Prostate gland (tissue), 2 donors: Measurements from ENCODE around the gene MEIS2.

ENCODE experiments used
- POLR2A ChIP-seq: fragments of 450-650 bp; IDR thresholded peaks from one replicate; pipeline ENCODE4 v1.6.1; 2016; ENCODE audit warnings: antibody characterized with exemption, mild to moderate bottlenecking
- POLR2AphosphoS5 ChIP-seq: sonication (generic); formaldehyde crosslinking; IDR thresholded peaks from one replicate; pipeline ENCODE4 v1.6.1; 2017; ENCODE audit warnings: antibody characterized with exemption
- TF ChIP-seq, protein P1 (sequence below), 4 experiments: fragments of 200-600 bp in 2 of 4; fragments of 450-650 bp in 2 of 4; sonication (generic) in 2 of 4; IDR thresholded peaks; 1 replicate in 3 of 4; 2 replicates in 1 of 4; pipeline ENCODE4 v1.5.1; 2016 to 2019; ENCODE audit warnings: antibody characterized with exemption in 4 of 4, mild to moderate bottlenecking in 2 of 4, moderate library complexity in 2 of 4

DNA sequence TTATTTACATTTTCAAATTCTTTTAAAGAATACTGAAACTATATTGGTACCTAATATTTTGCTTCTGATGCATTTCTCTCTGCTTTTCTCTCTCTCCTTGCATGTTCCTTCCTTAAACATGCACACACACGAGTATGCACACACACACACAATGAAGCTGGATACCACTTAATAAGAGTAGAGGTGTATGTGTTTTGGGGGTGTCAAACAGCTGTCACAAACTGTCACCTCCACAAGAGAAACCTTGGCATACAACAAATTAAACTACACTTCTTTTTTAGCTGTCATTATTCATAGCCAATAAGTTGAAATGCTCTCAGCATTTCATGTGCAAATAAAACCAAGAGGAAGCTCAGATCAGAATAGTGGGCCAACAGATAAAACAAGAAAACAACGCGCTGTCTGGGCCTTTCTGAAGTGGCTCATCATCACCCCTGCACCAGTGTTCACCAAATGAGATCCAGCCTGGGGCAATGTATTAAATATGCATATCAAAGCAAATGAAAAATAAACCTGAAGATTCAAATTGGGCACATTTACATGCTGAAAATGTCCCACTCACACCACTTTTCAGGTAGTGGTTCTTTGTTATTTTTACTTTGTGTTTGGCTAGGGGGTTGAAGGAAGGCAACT, 9.7 kb downstream of the MEIS2 start:
- TF ChIP-seq POLR2A (no peak), POLR2AphosphoS5 (no peak)
- TF ChIP-seq, protein P1, sequence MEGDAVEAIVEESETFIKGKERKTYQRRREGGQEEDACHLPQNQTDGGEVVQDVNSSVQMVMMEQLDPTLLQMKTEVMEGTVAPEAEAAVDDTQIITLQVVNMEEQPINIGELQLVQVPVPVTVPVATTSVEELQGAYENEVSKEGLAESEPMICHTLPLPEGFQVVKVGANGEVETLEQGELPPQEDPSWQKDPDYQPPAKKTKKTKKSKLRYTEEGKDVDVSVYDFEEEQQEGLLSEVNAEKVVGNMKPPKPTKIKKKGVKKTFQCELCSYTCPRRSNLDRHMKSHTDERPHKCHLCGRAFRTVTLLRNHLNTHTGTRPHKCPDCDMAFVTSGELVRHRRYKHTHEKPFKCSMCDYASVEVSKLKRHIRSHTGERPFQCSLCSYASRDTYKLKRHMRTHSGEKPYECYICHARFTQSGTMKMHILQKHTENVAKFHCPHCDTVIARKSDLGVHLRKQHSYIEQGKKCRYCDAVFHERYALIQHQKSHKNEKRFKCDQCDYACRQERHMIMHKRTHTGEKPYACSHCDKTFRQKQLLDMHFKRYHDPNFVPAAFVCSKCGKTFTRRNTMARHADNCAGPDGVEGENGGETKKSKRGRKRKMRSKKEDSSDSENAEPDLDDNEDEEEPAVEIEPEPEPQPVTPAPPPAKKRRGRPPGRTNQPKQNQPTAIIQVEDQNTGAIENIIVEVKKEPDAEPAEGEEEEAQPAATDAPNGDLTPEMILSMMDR (IDR thresholded peaks at IDR 0.05): no peak
